BE2C (cell line): ENCODE results near the gene ADD2.
"Not testable (repeated sequence)": the region's sequence is repeated elsewhere in the genome, so short reads cannot be mapped to it uniquely, and the experiment has no call there.

Source experiments
- DNase-seq: peaks from one replicate; pipeline ENCODE4 v3.0.0-alpha.2; 2020
- H3K27me3 ChIP-seq: fragments of 250-450 bp; sonication (Bioruptor Pico); 2 replicates; pipeline ENCODE4 v1.5.1; 2020; ENCODE audit warnings: mild to moderate bottlenecking
- H3K36me3 ChIP-seq: fragments of 250-450 bp; sonication (Bioruptor Pico); 2 replicates; pipeline ENCODE4 v1.5.1; 2020; ENCODE audit warnings: mild to moderate bottlenecking
- H3K4me1 ChIP-seq: fragments of 250-450 bp; sonication (Bioruptor Pico); 2 replicates; pipeline ENCODE4 v1.5.1; 2020
- H3K4me3 ChIP-seq: 2 replicates; pipeline ENCODE4 v1.5.1; 2011; ENCODE audit warnings: low read depth, low read length
- H3K9me3 ChIP-seq: fragments of 250-450 bp; sonication (Bioruptor Pico); 2 replicates; pipeline ENCODE4 v1.5.1; 2020
- TF ChIP-seq, protein P1 (sequence below): IDR thresholded peaks from 2 replicates; pipeline ENCODE4 v1.5.1; 2012; ENCODE audit warnings: mild to moderate bottlenecking, low read depth, low read length

The ADD2 gene

DNA sequence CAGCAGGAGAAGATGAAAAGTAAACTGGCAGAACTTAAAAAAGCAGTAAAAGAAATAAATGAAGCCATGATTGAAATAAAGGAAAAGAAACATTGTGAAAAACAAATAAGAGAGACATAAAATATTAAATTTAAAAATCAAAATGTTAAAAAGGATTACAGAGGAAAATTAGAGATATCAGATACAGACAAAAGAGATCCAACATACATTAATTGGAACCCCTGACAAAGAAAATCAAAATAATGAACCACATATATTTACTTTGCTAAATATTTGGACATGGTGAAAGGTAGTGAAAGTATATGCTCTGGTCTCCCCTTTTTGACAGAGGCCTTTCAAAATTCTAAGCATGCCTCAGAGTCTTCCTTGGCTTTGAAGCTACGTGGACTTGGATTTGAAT is 134.5 kb downstream of the ADD2 start:
- no peak overlapping the region for H3K4me3 ChIP-seq
- DNase-seq = no peak
- TF ChIP-seq, protein P1, sequence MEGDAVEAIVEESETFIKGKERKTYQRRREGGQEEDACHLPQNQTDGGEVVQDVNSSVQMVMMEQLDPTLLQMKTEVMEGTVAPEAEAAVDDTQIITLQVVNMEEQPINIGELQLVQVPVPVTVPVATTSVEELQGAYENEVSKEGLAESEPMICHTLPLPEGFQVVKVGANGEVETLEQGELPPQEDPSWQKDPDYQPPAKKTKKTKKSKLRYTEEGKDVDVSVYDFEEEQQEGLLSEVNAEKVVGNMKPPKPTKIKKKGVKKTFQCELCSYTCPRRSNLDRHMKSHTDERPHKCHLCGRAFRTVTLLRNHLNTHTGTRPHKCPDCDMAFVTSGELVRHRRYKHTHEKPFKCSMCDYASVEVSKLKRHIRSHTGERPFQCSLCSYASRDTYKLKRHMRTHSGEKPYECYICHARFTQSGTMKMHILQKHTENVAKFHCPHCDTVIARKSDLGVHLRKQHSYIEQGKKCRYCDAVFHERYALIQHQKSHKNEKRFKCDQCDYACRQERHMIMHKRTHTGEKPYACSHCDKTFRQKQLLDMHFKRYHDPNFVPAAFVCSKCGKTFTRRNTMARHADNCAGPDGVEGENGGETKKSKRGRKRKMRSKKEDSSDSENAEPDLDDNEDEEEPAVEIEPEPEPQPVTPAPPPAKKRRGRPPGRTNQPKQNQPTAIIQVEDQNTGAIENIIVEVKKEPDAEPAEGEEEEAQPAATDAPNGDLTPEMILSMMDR = no peak

DNA sequence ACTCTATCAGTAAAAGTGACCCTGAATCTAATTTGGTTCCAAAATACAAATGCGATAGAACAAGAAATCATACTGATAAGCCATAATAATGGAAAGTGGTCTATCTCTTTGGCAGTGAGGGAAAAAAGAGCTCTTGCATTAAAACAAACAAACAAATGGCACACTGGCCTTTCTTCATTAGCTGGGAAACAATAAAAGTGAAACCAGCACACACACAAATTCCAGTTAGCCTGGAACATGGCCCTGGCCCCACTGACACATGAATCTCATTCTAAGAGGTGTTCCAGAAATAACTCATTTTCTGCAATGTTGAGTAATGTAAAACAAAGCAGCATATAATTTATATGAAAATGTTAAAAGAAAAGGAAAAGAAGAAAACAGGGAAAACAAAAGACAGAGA is 135.0 kb downstream of the ADD2 start:
- H3K4me1 ChIP-seq = no peaks in the 10 kb centered on the region
- no peaks in the 10 kb centered on the region for H3K9me3 ChIP-seq
- no peak overlapping the region for H3K4me3 ChIP-seq
- peaks cover 4% of the 10 kb centered on the region; the same call in 1 of the 2 replicates for H3K27me3 ChIP-seq
- no peak for DNase-seq
- no peaks in the 10 kb centered on the region for H3K36me3 ChIP-seq
- TF ChIP-seq, protein P1 = no peak

More for the DNA sequence above, 134.5 kb downstream of the ADD2 start:
- H3K36me3 ChIP-seq = no peaks in the 10 kb centered on the region
- H3K4me1 ChIP-seq = no peaks in the 10 kb centered on the region
- peaks cover 4% of the 10 kb centered on the region; the same call in 1 of the 2 replicates for H3K27me3 ChIP-seq
- H3K9me3 ChIP-seq = no peaks in the 10 kb centered on the region

DNA sequence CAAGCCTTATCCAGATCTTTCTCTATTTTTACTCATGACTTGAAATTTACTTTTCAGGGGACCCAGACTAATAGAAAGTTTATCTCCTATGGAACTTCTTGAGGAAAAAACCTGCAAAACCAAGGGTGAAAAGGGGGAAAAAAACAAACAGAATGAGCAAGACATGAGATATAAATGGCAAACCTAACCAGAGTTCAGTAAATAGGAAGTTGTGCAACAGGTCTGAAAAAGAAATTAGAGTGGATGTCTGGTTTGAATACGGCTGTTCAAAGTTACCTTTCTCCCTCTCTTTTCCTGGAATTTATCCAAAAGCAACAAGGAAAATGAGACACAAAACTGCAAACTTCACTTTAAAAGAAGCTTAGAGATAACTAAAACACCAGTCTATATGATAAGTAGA is 135.6 kb downstream of the ADD2 start:
- no peaks in the 10 kb centered on the region for H3K4me1 ChIP-seq

DNA sequence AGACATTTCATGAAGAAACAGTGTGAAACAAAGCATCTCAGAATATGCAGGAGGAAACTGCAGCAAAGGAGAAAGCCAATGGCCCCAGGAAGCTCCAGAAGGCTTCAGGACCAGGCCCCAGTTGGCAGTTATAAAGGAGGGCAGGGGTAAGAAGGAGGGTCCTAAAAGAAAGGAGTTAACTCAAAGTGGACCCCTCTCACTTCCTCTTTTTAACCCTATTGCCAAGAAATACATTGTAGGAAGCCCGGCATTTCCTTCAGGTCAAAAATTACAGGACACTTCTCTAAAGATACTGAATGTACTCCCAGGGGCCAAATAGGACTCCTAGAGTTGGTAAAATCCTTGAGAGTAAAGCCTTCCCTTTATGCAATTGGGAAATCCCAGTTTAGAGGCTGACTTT is 137.2 kb downstream of the ADD2 start:
- DNase-seq = no peak
- TF ChIP-seq, protein P1 = no peak
- Histone ChIP-seq H3K4me1 (no peaks in the 10 kb centered on the region), H3K27me3 (peaks cover 4% of the 10 kb centered on the region; the same call in 1 of the 2 replicates), H3K4me3 (no peak overlapping the region), H3K36me3 (no peaks in the 10 kb centered on the region), H3K9me3 (no peaks in the 10 kb centered on the region)

More for the DNA sequence above, 135.6 kb downstream of the ADD2 start:
- H3K4me3 ChIP-seq = no peak overlapping the region
- TF ChIP-seq, protein P1 = no peak
- H3K27me3 ChIP-seq = peaks cover 4% of the 10 kb centered on the region; the same call in 1 of the 2 replicates
- no peak for DNase-seq
- H3K9me3 ChIP-seq = no peaks in the 10 kb centered on the region
- no peaks in the 10 kb centered on the region for H3K36me3 ChIP-seq

DNA sequence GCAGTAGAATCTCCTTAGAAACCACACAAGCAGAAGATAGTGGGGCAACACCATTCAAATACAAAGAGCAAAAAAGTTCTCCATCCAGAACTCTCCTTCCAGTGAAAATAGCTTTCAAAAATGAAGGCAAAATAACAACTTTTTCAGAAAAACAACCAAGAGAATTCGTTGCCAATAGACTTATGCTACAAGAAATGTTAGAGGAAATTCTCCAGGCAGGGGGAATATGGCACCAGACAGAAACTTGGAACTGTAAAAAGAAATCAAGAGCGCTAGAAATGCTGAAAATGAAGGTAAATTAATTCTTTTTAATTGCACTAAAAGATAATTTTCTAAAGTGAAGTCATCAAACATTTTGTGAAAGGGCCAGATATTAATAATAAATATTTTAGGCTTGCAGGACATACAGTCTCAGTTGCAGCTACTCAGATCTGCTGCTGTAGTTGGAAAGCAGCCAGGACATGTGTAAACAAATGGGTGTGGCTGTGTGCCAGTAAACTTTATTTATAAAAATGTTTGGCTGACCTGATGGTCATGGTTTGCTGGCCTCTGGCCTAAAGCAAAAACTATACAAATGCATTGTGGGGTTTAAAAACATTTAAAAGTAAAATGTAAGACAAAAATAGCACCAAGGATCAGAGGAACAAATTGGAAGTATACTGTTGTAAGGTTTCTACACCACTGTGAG is 140.6 kb downstream of the ADD2 start:
- DNase-seq = no peak
- Histone ChIP-seq H3K9me3 (no peaks in the 10 kb centered on the region), H3K36me3 (no peaks in the 10 kb centered on the region), H3K4me3 (no peak overlapping the region), H3K4me1 (no peaks in the 10 kb centered on the region), H3K27me3 (peaks cover 2% of the 10 kb centered on the region; the same call in 1 of the 2 replicates)
- TF ChIP-seq, protein P1 = no peak

DNA sequence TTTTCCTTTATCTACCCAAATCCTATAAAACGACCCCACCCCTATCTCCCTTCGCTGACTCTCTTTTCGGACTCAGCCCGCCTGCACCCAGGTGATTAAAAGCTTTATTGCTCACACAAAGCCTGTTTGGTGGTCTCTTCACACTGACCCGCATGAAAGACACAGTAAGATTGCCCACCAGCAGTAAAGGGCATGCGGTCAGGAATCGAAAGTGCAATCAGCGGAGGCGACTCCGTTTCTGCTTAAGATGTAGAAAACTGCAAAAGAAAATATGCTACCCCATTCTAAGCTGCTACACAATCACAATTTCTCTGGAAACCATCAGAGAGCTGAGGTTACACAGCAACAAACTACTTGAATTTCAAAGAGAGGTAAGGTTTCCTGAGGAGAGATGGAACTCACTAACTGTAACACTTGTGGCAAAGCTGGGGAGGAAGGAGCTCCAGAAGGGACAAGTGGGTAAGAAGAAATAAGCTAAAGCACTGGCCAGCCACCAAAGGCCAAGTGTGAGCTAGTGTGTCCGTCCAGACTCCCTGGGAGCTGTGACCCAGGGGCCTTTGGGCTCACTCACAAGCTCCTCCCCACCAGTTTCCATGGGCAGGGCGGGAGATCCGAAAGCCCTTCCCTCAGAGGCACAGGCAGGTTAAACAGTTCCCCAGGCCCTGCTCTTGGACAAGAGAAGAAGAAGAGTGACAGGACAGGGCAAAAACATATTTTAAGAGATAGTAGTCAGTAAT is 141.6 kb downstream of the ADD2 start:
- Histone ChIP-seq H3K4me3 (no peak overlapping the region), H3K9me3 (no peaks in the 10 kb centered on the region), H3K36me3 (no peaks in the 10 kb centered on the region), H3K27me3 (no peaks in the 10 kb centered on the region), H3K4me1 (no peaks in the 10 kb centered on the region)
- TF ChIP-seq, protein P1 = no peak
- no peak for DNase-seq

DNA sequence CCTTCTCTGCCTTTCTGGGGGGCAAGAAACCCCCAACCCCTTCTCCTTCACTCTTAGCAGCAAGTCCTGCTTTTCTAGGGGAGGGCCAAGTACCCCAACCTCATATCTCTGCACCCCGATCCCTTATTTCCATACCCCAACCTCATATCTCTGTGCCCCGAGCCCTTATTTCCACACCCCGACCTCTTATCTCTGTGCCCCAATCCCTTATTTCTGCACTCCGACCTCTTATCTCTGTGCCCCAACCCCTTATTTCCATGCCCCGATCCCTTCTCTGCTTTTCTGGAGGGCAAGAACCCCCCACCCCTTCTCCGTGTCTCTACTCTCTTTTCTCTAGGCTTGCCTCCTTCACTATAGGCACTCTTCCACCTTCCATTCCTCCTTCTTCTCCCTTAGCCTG is 146.5 kb downstream of the ADD2 start:
- DNase-seq, H3K36me3 ChIP-seq, H3K27me3 ChIP-seq, H3K9me3 ChIP-seq, H3K4me1 ChIP-seq, H3K4me3 ChIP-seq: not testable (repeated sequence)
